Astrocyte (in vitro differentiated cells and primary cell): ENCODE measurements around the gene C3orf52. TPM values are rescaled to one million over a fixed set of nuclear protein-coding genes. Genes with fewer than 3 reads are reported as not detected.
A peak's percentile ranks its signal among the peaks of the same experiment; 100 is the strongest.

Source experiments
- DNase-seq: peaks from one replicate; pipeline ENCODE4 v3.0.0-alpha.2; 2010; ENCODE audit warnings: low read depth
- FAIRE-seq: peaks from 2 replicates; lab custom pipeline; 2011; peaks lifted over from hg19 to GRCh38; lab: Jason Lieb, UNC
- H2AFZ ChIP-seq: 2 replicates; pipeline ENCODE4 v1.6.0; 2012; ENCODE audit warnings: low read depth, low read length, inconsistent platforms
- H3K27ac ChIP-seq: 2 replicates; pipeline ENCODE4 v1.5.1; 2011; ENCODE audit warnings: low read depth, low read length, inconsistent platforms
- H3K27me3 ChIP-seq: 2 replicates; pipeline ENCODE4 v1.6.0; 2011; ENCODE audit warnings: low read length, inconsistent platforms; ENCODE audit not compliant: insufficient read depth
- H3K36me3 ChIP-seq: 2 replicates; pipeline ENCODE4 v1.5.1; 2011; ENCODE audit warnings: low read length, inconsistent platforms; ENCODE audit not compliant: insufficient read depth
- H3K4me1 ChIP-seq: 2 replicates; pipeline ENCODE4 v1.5.1; 2011; ENCODE audit warnings: low read length, inconsistent platforms; ENCODE audit not compliant: insufficient read depth
- H3K4me2 ChIP-seq: 2 replicates; pipeline ENCODE4 v1.6.0; 2012; ENCODE audit warnings: low read length, inconsistent platforms
- H3K4me3 ChIP-seq: 2 replicates; pipeline ENCODE4 v1.5.1; 2011; ENCODE audit warnings: low read depth, mild to moderate bottlenecking, low read length, inconsistent platforms; ENCODE audit not compliant: insufficient read depth
- H3K79me2 ChIP-seq: 2 replicates; pipeline ENCODE4 v1.6.0; 2012; ENCODE audit warnings: mild to moderate bottlenecking, low read length, inconsistent platforms; ENCODE audit not compliant: insufficient read depth
- H3K9ac ChIP-seq: 2 replicates; pipeline ENCODE4 v1.6.0; 2012; ENCODE audit warnings: mild to moderate bottlenecking, low read length, inconsistent platforms
- H3K9me3 ChIP-seq: 2 replicates; pipeline ENCODE4 v1.5.1; 2012; ENCODE audit warnings: low read depth, mild to moderate bottlenecking, low read length, inconsistent platforms; ENCODE audit not compliant: insufficient read depth
- H4K20me1 ChIP-seq: 2 replicates; pipeline ENCODE4 v1.6.0; 2012; ENCODE audit warnings: low read length, inconsistent platforms; ENCODE audit not compliant: insufficient read depth
- H3K27ac Mint-ChIP-seq: one replicate; pipeline ENCODE4 v1.8.0; 2021; ENCODE audit warnings: mild to moderate bottlenecking, mixed read lengths; ENCODE audit not compliant: unreplicated experiment
- H3K27me3 Mint-ChIP-seq: one replicate; pipeline ENCODE4 v1.8.0; 2021; ENCODE audit warnings: low read depth, mixed read lengths; ENCODE audit not compliant: unreplicated experiment
- H3K36me3 Mint-ChIP-seq: one replicate; pipeline ENCODE4 v1.8.0; 2021; ENCODE audit warnings: low read depth, mixed read lengths; ENCODE audit not compliant: unreplicated experiment
- H3K4me1 Mint-ChIP-seq: one replicate; pipeline ENCODE4 v1.8.0; 2021; ENCODE audit warnings: low read depth, mixed read lengths; ENCODE audit not compliant: unreplicated experiment
- H3K4me3 Mint-ChIP-seq: one replicate; pipeline ENCODE4 v1.8.0; 2021; ENCODE audit warnings: mild to moderate bottlenecking, moderate library complexity, mixed read lengths; ENCODE audit not compliant: unreplicated experiment
- H3K9me3 Mint-ChIP-seq: one replicate; pipeline ENCODE4 v1.8.0; 2021; ENCODE audit warnings: mild to moderate bottlenecking, mixed read lengths; ENCODE audit not compliant: unreplicated experiment
- CTCF ChIP-seq: IDR thresholded peaks from 2 replicates; pipeline ENCODE4 v1.5.1; 2011; ENCODE audit warnings: low read depth, mild to moderate bottlenecking, inconsistent platforms, low read length, moderate library complexity; ENCODE audit not compliant: insufficient read depth
- EZH2 ChIP-seq: IDR thresholded peaks from 2 replicates; pipeline ENCODE4 v1.6.1; 2012; ENCODE audit warnings: mild to moderate bottlenecking, low read length, inconsistent platforms; ENCODE audit not compliant: insufficient read depth
- total RNA-seq: library from RNA; stranded (reverse); gene quantifications from 2 replicates; pipeline ENCODE4 v1.2.1, GENCODE V29; 2021

The C3orf52 gene
- total RNA-seq, 1 donor from 2014 or later, result 21.9 TPM

GRCh38 chr3:112141293-112141692, 55.1 kb downstream of the C3orf52 start:
- Histone ChIP-seq H3K36me3 (no peaks in the 10 kb centered on the region), H3K79me2 (no peaks in the 10 kb centered on the region), H3K27me3 (no peaks in the 10 kb centered on the region), H3K27ac (no peak overlapping the region), H3K4me1 (peaks cover 2% of the 10 kb centered on the region), H3K4me2 (no peak overlapping the region), H4K20me1 (no peaks in the 10 kb centered on the region), H3K9ac (no peak overlapping the region), H2AFZ (no peak overlapping the region), H3K9me3 (no peaks in the 10 kb centered on the region), H3K4me3 (no peak overlapping the region)
- Mint-ChIP-seq H3K36me3 (peaks cover 3% of the 10 kb centered on the region), H3K4me3 (no peak overlapping the region), H3K4me1 (peaks cover 6% of the 10 kb centered on the region), H3K27me3 (no peaks in the 10 kb centered on the region), H3K9me3 (peaks cover 6% of the 10 kb centered on the region), H3K27ac (no peak overlapping the region)
- FAIRE-seq, result no peak
- no peak for TF ChIP-seq CTCF
- no peak for TF ChIP-seq EZH2
- DNase-seq, result no peak

- TF ChIP-seq EZH2 (no peak), CTCF (no peak)
- peak; percentile 11 for DNase-seq
- Histone ChIP-seq H3K9me3 (no peaks in the 10 kb centered on the region), H3K27ac (no peak overlapping the region), H3K79me2 (no peaks in the 10 kb centered on the region), H3K27me3 (no peaks in the 10 kb centered on the region), H3K4me2 (no peak overlapping the region), H2AFZ (no peak overlapping the region), H3K4me3 (no peak overlapping the region), H4K20me1 (no peaks in the 10 kb centered on the region), H3K4me1 (no peaks in the 10 kb centered on the region), H3K9ac (no peak overlapping the region), H3K36me3 (no peaks in the 10 kb centered on the region)
- H3K27me3 Mint-ChIP-seq, result no peaks in the 10 kb centered on the region
- no peak overlapping the region for H3K4me3 Mint-ChIP-seq
- H3K27ac Mint-ChIP-seq, result no peak overlapping the region
- peak; percentile 23 for FAIRE-seq
- H3K9me3 Mint-ChIP-seq, result peaks cover 16% of the 10 kb centered on the region
- peaks cover 6% of the 10 kb centered on the region for H3K36me3 Mint-ChIP-seq
- peaks cover 3% of the 10 kb centered on the region for H3K4me1 Mint-ChIP-seq
Observed at GRCh38 chr3:112143251-112143650, 57.1 kb downstream of the C3orf52 start.

DNA sequence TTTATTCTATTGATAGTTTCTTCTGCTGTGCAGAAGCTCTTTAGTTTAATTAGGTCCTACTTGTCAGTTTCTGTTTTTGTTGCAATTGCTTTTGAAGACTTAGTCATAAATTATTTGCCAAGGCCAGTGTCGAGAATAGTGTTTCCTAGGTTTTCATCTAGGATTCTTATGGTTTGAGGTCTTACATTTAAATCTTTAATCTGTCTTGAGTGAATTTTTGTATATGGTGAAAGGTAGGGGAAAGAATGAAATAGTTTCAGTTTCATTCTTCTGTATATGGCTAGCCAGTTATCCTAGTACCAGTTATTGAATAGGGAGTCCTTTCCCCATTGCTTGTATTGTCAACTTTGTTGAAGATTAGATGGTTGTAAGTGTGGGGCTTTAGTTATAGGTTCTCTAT, 57.5 kb downstream of the C3orf52 start:
- no peaks in the 10 kb centered on the region for H3K36me3 ChIP-seq
- TF ChIP-seq EZH2, result no peak
- no peak for TF ChIP-seq CTCF
- H2AFZ ChIP-seq, result no peak overlapping the region
- H3K4me2 ChIP-seq, result no peak overlapping the region
- no peak overlapping the region for H3K9ac ChIP-seq
- H3K79me2 ChIP-seq, result no peaks in the 10 kb centered on the region
- H3K9me3 ChIP-seq, result peaks cover 3% of the 10 kb centered on the region
- H3K4me3 Mint-ChIP-seq, result no peak overlapping the region
- no peak for FAIRE-seq
- no peaks in the 10 kb centered on the region for H3K27me3 ChIP-seq
- H3K4me1 ChIP-seq, result no peaks in the 10 kb centered on the region
- DNase-seq, result no peak
- peaks cover 16% of the 10 kb centered on the region for H3K9me3 Mint-ChIP-seq
- H3K4me1 Mint-ChIP-seq, result peaks cover 3% of the 10 kb centered on the region
- H3K27me3 Mint-ChIP-seq, result no peaks in the 10 kb centered on the region
- H4K20me1 ChIP-seq, result no peaks in the 10 kb centered on the region
- H3K4me3 ChIP-seq, result no peak overlapping the region
- H3K36me3 Mint-ChIP-seq, result peaks cover 6% of the 10 kb centered on the region
- no peak overlapping the region for H3K27ac ChIP-seq
- no peak overlapping the region for H3K27ac Mint-ChIP-seq
